GM12864 (cell line): ENCODE results near the gene CATSPERD.
A peak's percentile ranks its signal among the peaks of the same experiment; 100 is the strongest.

Experiments used
- DNase-seq: peaks from one replicate; pipeline ENCODE4 v3.0.0-alpha.2; 2011; ENCODE audit warnings: low read depth
- H3K4me3 ChIP-seq: 2 replicates; pipeline ENCODE4 v1.5.1; 2011; ENCODE audit warnings: mild to moderate bottlenecking, low read depth, low read length, control low read depth
- CTCF ChIP-seq: IDR thresholded peaks from 2 replicates; pipeline ENCODE4 v1.5.1; 2011; ENCODE audit warnings: low read depth, mild to moderate bottlenecking, moderate library complexity, low read length, control low read depth, inconsistent platforms; ENCODE audit errors: missing control alignments

Gene CATSPERD

GRCh38 chr19:5680084-5680436 is 40.4 kb upstream of the CATSPERD start:
- TF ChIP-seq CTCF: no peak
- H3K4me3 ChIP-seq: peak overlapping the region; percentile 95
- no peak for DNase-seq

DNA sequence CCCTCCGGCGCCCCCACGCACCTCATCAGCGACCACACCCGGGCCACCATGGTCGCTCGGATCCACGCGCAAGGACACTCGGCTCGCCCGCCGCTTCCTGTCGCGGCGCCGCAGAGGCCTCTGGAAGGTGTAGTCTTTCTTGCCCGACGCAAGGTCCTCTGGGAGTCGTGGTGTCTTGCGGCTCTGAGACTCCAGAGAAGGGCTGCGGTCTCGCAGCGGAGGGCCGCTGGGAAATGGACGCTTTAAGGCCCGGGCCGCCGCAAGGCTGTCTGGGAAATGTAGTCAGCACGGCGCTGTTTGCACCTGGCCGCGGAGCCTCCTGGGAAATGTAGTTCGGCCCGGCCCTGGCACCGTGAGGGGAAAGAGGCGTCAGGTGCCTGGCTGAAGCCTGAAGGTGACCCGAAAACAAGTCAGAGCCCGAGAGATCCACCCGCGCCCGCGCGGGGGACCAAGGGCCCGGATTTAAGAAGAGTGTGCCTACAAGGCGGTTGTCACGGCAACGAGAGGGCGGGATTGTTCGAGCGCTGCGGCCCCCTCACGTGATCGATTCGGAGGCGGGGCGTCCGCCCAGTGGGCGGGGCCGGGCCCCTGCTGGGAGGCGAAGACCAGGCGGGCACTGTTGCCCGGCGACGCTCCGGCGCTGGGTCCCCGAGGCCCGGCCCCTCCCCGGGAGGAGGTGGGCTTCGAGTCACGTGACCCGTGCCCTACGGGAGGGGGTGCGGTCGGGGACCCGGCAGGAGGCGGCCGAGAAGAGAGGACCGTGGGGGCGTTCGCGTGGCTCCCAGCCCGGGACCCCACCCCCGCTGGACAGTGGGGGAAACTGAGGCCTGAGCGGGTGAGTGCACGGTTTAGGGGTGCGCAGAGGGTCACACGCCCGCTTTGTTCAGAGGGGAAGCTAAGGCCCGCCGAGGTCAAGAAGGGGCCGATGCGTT is 39.7 kb upstream of the CATSPERD start, which contains the start of the genes HSD11B1L and MICOS13:
HSD11B1L (plus strand) TSS at position 591 of the 932 bp plus-strand sequence. CDS start 3,806 bp downstream, outside the sequence.
MICOS13 (minus strand) TSS at position 80 of the 932 bp plus-strand sequence; CDS start at position 50, 30 bp downstream.
- H3K4me3 ChIP-seq: peak within 1 kb of the TSS; percentile 95
- no peak for TF ChIP-seq CTCF
- peak; percentile 98 for DNase-seq

- no peak for TF ChIP-seq CTCF
- peak overlapping the region; percentile 95 for H3K4me3 ChIP-seq
Observed at GRCh38 chr19:5681391-5682106, 38.9 kb upstream of the CATSPERD start.

DNA sequence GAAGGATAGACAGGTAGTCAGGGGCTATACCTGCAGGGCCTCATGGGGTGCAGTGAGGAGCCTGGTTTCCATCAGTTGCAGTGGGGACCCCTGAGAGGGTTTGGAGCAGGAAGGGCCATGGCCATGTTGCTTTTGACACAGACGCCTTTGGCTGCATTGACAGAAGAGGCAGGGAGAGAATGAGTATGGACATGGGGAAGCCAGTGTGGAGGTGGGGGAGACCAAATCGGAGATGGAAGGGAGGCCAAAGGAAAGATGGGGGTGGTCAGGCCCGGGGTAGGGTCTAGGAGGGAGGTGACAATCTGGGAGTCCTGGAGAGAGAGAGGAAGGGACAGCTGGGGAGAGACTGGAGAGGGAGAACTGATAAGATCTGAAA is 38.3 kb upstream of the CATSPERD start:
- no peak for DNase-seq
- no peak for TF ChIP-seq CTCF
- no peak overlapping the region for H3K4me3 ChIP-seq

More at GRCh38 chr19:5681391-5682106, 38.9 kb upstream of the CATSPERD start:
- DNase-seq: no peak

DNA sequence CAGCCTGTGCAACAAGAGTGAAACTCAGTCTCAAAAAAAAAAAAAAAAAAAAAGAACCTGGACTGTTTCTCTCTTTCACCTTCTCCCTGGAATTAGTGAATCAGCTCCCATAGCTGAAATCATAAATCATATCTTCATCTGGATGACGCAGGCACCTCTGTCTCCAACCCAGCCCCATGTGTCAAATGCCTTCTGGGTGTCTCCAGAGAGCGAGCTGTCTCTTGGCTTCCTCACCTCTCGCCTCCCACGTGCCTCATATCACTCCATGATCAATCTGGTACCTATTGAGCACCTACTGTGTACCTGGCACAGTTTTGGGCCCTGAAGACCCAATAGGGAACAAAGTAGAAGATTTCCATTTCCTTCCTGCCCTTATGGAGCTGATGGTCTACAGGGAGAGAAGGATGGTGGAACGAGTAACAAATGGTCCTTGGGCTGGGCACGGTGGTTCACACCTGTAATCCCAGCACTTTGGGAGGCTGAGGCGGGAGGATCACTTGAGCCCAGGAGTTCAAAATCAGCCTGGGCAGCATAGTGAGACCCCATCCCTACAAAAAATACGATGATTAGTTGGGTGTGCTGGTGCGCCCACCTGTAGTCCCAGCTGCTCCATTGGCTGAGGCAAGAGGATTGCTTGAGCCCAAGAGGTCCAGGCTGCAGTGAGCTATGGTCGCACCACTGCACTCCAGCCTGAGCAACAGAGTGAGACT is 37.1 kb upstream of the CATSPERD start:
- TF ChIP-seq CTCF: no peak
- DNase-seq: no peak
- no peak overlapping the region for H3K4me3 ChIP-seq

DNA sequence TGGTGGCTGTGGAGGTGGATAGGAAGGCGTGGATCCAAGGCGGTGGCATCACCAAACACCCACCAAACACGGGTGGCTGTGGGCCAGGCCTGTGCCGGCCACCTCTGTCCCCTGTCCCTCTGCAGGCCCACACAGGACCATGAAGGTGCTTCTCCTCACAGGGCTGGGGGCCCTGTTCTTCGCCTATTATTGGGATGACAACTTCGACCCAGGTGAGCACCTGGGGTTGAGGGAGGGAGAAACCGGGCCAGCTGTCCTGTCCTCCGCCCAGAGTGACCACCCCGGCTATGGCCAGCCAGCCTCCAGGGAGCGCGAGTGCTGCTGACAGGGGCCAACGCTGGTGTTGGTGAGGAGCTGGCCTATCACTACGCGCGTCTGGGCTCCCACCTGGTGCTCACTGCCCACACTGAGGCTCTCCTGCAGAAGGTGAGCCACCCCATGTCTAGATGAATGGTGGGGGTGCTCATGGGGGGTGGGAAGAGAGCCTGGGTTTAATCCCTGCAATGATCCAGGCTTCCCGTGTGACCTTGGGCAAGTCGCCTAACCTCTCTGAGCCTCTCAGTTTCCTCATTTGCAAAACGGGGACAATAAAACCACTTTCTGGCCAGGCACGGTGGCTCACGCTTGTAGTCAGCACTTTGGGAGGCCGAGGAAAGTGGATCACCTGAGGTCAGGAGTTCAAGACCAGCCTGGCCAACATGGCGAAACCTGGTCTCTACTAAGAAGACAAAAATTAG is 35.6 kb upstream of the CATSPERD start:
- no peak for DNase-seq
- no peak overlapping the region for H3K4me3 ChIP-seq
- TF ChIP-seq CTCF: no peak
